ENCODE measurements around the gene ZCCHC24.

The ZCCHC24 gene

DNA sequence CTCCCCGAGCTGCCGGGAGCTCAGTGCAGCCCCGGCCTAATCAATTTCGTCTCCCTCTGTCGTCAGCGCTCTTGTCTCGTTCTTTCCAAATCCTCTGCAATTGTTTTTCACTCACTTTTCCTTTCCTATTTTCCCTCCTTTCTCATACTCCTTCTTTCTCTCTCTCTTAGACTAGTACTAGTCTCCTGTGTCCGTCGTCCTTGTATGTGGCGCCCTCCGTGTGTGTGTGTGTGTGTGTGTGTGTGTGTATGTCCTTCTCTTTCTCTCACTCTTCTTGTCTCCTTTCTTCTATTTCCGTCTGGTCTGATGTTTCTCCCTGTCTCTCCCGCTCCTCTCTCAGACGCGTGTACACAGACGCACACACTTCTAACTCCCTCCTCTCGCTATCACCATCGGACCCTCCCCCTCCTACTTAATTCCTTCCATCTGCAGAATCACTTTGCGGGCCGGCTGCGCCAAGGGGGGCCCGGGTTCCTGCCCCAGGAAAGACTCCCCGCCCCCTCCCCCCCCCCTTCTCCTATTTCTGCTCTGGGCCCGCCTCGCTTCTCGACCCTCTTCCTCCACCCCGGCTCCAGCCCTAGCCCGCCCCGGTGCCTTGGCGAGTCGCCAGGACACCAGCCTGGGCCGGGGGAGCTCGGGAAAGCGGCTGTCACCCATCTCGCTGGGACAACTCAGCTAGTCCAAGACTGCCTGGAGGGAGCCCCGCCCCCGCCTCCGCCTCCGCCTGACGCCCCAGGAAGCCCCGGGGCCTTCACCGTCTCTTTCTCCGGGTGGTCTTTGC lies 743 bp upstream of the ZCCHC24 start:
- DNase-seq = no peak

GRCh38 chr10:79444199-79445119 lies 965 bp downstream of the ZCCHC24 start:
- no peak for DNase-seq

GRCh38 chr10:79443338-79444198 lies 1.9 kb downstream of the ZCCHC24 start:
- no peak for DNase-seq

- no peak for DNase-seq
Observed at GRCh38 chr10:79442171-79443040, 3.0 kb downstream of the ZCCHC24 start.

GRCh38 chr10:79441433-79441832 lies 4.0 kb downstream of the ZCCHC24 start:
- no peak for DNase-seq

GRCh38 chr10:79440281-79440680 lies 5.1 kb downstream of the ZCCHC24 start:
- no peak for DNase-seq

- DNase-seq = no peak
Observed at GRCh38 chr10:79438699-79439085, 6.7 kb downstream of the ZCCHC24 start.

GRCh38 chr10:79438021-79438698 lies 7.3 kb downstream of the ZCCHC24 start:
- DNase-seq = no peak

DNA sequence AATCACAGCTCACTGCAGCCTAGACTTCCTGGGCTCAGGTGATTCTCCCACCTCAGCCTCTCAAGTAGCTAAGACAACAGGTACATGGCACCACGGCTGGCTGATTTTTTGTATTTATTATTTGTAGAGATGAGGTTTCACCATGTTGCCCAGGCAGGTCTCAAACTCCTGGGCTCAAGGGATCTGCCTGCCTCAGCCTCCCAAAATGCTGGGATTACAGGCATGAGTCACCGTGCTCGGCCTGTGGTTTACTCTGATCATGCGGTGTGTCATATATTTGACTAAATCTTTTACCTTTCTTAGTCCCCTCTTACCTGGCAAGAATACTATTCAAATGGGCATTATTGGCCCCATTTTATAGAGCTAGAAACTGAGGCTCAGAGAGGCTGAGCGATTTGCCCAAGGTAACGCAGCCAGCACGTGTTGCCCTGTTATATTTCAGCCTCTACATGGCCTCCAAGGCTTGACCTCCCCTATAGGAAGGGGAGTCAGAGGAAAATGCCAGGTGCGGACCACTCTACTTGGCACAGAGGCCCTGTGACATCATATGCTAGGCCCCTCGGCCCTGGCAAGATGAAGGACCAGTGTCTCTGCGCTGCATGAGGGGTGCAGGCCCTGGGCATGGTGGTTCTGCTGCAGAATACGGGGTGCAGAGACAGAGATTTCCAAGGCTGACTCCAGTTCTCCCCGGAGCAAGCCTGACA lies 8.2 kb downstream of the ZCCHC24 start:
- DNase-seq = no peak

DNA sequence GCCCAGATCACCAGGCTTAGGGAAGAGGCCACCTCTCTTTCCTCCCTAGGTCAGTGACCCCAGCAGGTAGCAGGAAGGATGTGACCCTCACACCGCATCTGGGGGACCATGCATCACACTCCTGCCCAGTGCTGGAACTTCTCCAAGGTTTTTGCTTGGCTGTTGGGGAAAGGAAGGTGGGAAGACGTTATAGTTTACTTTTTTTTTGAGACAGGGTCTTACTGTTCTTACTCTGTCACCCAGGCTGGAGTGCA lies 8.6 kb downstream of the ZCCHC24 start:
- DNase-seq = no peak

- DNase-seq = no peak
Observed at GRCh38 chr10:79436066-79436849, 9.2 kb downstream of the ZCCHC24 start.

DNA sequence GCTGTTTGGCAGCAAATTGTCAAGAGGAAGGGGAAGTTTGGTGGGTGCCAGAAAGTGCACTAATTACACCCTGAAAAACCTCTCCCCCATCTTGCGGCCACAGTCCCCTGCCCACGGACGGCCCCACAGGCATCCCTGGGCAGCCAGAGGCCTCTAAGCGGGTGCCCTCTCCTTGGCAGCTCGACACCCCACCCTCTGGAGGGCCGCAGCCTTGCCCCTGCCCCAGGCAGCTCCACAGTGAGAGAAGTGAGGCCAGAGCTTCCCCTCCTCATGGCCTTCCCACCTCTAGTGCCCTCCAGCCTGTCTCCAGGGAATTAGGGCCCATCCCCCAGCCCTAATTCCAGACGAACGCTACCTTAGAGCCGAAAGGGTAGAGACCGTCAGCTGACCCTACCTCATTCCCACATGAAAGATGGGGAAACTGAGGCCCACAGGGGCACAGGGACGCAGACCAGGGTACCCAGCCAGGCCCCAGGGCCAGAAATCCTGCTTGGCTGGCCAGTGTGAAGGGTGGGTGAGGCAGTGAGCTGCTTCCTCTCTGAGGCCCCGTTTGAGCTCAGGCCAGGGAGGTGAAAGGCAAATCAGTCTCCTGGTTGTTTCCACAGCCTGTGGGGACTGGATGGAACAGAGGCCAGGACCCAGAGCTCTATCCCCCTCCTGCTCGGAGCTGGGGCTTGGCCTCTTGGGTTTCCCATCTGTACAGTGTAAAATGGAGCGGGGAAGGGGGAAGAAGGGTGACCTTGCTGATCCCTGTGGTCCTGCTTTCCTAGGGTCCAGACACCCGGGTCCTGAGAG lies 10.0 kb downstream of the ZCCHC24 start:
- DNase-seq = no peak

- no peak for DNase-seq
Observed at GRCh38 chr10:79434821-79435251, 10.6 kb downstream of the ZCCHC24 start.

- DNase-seq = no peak
Observed at GRCh38 chr10:79434223-79434687, 11.2 kb downstream of the ZCCHC24 start.

DNA sequence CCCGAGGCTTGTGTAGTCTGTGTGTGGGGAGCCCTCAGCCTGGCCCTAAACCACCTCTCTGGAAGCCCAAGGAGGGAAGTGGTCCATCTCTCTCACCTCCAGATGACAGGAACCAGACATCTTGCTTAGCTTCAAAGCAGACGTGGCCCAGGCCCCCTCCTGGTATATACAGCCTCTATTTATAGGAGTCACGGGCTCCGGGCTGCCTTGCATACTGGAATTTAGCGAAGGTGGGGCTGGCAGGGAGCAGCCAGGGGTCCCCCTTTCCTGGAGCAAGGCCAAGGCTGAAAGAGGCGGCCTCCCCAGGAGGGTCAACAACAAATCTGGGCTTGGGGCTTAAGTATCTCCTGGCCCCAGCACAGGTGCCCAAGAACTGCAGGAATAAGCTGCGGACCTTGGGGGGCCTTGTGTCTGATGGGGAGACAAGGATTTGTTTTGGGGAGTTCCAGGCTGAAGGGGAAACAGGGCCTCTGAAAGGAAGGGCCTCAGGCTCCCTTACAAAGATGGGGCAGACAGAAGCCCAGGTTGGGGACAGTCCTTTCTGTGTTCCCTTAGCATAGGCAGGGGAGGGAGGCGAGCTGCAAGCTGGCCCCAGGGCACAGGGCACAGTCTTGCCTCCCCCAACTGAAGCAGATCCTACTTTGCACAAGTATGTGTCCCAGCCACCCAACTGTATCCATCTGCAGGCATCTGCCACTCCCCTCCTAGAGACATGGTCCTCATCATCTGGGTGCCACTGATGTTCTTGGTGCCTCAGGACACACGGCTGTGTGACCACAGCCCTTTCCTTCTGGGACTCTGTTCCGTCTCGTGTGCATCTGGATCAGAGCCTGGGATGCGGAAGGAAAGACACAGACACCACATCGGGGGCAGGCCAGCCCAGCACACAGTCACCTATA lies 11.9 kb downstream of the ZCCHC24 start:
- DNase-seq = no peak

DNA sequence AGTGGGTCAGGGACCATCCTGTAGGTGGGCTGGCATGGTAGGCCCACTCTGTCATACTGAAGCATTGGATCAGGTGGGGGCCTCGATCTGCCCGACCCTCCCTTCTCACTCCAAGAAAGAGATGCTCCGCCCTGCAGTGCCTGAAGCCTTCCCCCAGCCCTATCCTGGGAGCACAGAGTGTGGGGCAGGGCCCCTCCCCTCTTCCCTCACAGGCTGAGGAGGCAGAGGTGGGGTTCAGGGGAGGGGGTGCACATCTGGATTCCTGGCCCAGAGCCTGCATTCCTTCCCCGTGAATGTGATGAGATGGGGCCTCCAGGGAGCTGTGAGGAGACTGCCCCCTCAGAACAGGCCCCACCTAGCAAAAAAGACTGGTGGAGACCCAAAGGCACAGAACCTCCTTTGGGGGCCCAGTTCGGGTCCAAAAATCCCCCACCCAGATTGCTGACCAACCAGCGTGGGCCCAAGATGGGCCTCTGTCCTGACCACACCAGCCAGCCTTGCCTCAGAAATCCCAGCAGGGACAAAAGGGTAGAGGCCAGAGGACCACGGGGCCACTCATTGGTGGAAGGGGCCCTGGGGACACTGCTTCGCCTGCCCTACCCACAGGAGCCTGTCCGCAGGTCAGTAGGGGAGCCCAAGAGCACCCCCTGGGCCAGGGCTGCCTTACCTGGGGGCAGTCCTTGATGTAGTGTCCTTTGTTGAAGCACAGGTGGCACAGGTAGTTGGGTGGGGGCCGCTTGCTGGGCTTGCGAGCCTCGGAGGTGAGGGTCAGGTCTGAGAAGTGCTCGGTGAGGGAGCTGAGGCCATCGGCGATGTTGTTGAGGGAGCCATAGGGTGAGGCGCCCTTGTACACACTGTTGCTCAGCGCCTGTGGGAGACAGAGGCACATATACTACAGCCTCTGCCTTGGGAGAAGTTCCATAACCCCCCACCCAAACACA lies 13.3 kb downstream of the ZCCHC24 start:
- DNase-seq = no peak

DNA sequence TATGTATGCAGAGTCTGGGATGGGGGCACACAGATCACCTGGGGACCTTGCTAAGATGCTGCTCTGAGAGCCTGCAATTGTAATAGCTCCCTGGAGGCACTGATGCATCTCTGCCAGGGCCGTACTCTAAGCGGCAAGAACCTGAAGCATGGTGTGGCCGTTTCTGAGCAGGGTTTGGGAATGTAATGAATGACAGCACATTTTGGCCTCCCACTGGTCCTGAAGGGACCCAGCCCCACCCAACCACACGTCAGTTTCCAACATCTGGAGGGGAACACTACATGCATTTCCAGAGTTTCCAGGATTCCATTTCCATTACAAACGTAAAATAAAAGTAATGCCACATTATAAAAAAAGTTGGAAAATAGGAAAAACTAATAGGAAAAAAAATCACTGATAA lies 14.0 kb downstream of the ZCCHC24 start:
- no peak for DNase-seq
